Osteoblast (primary cell): ENCODE measurements around the gene WHRN. TPM values are rescaled to one million over a fixed set of nuclear protein-coding genes. Genes with fewer than 3 reads are reported as not detected.
A peak's percentile ranks its signal among the peaks of the same experiment; 100 is the strongest.

Experiments
- DNase-seq: peaks from one replicate; pipeline ENCODE4 v3.0.0; 2011; ENCODE audit warnings: low spot score, mixed read lengths; ENCODE audit not compliant: insufficient read length; ENCODE audit errors: missing footprints
- H2AFZ ChIP-seq: 2 replicates; pipeline ENCODE4 v1.6.0; 2011; ENCODE audit warnings: mild to moderate bottlenecking, low read length
- H3K27ac ChIP-seq: 2 replicates; pipeline ENCODE4 v1.5.1; 2011; ENCODE audit warnings: mild to moderate bottlenecking, low read depth, low read length, moderate library complexity
- H3K27me3 ChIP-seq: 2 replicates; pipeline ENCODE4 v1.6.0; 2012; ENCODE audit warnings: mild to moderate bottlenecking, control low read depth, inconsistent platforms, low read length, moderate library complexity; ENCODE audit not compliant: insufficient read depth
- H3K36me3 ChIP-seq: 2 replicates; pipeline ENCODE4 v1.5.1; 2011; ENCODE audit warnings: mild to moderate bottlenecking, low read length, control low read depth, moderate library complexity; ENCODE audit not compliant: insufficient read depth
- H3K4me1 ChIP-seq: 2 replicates; pipeline ENCODE4 v1.5.1; 2011; ENCODE audit warnings: mild to moderate bottlenecking, low read length, control low read depth, moderate library complexity; ENCODE audit not compliant: insufficient read depth
- H3K4me2 ChIP-seq: 2 replicates; pipeline ENCODE4 v1.6.0; 2011; ENCODE audit warnings: mild to moderate bottlenecking, low read length; ENCODE audit not compliant: insufficient read depth
- H3K4me3 ChIP-seq: fragments of 200-600 bp; sonication (generic); 3 replicates; pipeline ENCODE4 v1.5.1; 2012; ENCODE audit warnings: mild to moderate bottlenecking, low read length, inconsistent platforms; ENCODE audit not compliant: insufficient read depth
- H3K79me2 ChIP-seq: 2 replicates; pipeline ENCODE4 v1.6.0; 2012; ENCODE audit warnings: mild to moderate bottlenecking, low read length, control low read depth, inconsistent platforms; ENCODE audit not compliant: insufficient read depth
- H3K9me3 ChIP-seq: 2 replicates; pipeline ENCODE4 v1.5.1; 2011; ENCODE audit warnings: low read depth, low read length, control low read depth
- H4K20me1 ChIP-seq: 2 replicates; pipeline ENCODE4 v1.6.0; 2012; ENCODE audit warnings: mild to moderate bottlenecking, low read length, control low read depth; ENCODE audit not compliant: insufficient read depth
- CTCF ChIP-seq: IDR thresholded peaks from 2 replicates; pipeline ENCODE4 v1.5.1; 2011; ENCODE audit warnings: mild to moderate bottlenecking, low read depth, low read length, moderate library complexity; ENCODE audit errors: extremely low read depth
- total RNA-seq: library from RNA; depleted of rRNA; stranded (reverse); fragments of >200 nt; gene quantifications from 2 replicates; pipeline ENCODE4 v1.2.3, GENCODE V29; 2012

WHRN gene
- total RNA-seq, 1 donor: 2.2 TPM

- H3K9me3 ChIP-seq: no peaks in the 10 kb centered on the region
- peaks cover 6% of the 10 kb centered on the region for H3K27me3 ChIP-seq
- no peak overlapping the region for H3K4me2 ChIP-seq
- peak; percentile 73 for DNase-seq
- no peaks in the 10 kb centered on the region for H3K36me3 ChIP-seq
- H2AFZ ChIP-seq: no peak overlapping the region
- no peaks in the 10 kb centered on the region for H3K79me2 ChIP-seq
- no peaks in the 10 kb centered on the region for H3K4me1 ChIP-seq
- H3K27ac ChIP-seq: no peak overlapping the region
- no peak for TF ChIP-seq CTCF
- no peaks in the 10 kb centered on the region for H4K20me1 ChIP-seq
- no peak overlapping the region for H3K4me3 ChIP-seq
These were observed 97.4 kb downstream of the WHRN start for GRCh38 chr9:114407889-114408288.

GRCh38 chr9:114406441-114406840 lies 98.8 kb downstream of the WHRN start:
- no peaks in the 10 kb centered on the region for H3K4me1 ChIP-seq
- no peak overlapping the region for H2AFZ ChIP-seq
- no peak overlapping the region for H3K4me3 ChIP-seq
- no peaks in the 10 kb centered on the region for H3K36me3 ChIP-seq
- peaks cover 6% of the 10 kb centered on the region for H3K27me3 ChIP-seq
- no peaks in the 10 kb centered on the region for H3K9me3 ChIP-seq
- H4K20me1 ChIP-seq: no peaks in the 10 kb centered on the region
- no peak overlapping the region for H3K27ac ChIP-seq
- no peak overlapping the region for H3K4me2 ChIP-seq
- H3K79me2 ChIP-seq: no peaks in the 10 kb centered on the region
- DNase-seq: peak; percentile 58
- TF ChIP-seq CTCF: no peak

GRCh38 chr9:114405294-114406034 lies 99.8 kb downstream of the WHRN start:
- H3K27ac ChIP-seq: no peak overlapping the region
- H3K9me3 ChIP-seq: no peaks in the 10 kb centered on the region
- H3K79me2 ChIP-seq: no peaks in the 10 kb centered on the region
- H3K4me2 ChIP-seq: no peak overlapping the region
- no peak overlapping the region for H2AFZ ChIP-seq
- no peak overlapping the region for H3K4me3 ChIP-seq
- peaks cover 6% of the 10 kb centered on the region for H3K27me3 ChIP-seq
- DNase-seq: peak; percentile 98
- H4K20me1 ChIP-seq: no peaks in the 10 kb centered on the region
- TF ChIP-seq CTCF: peak; percentile 86
- no peaks in the 10 kb centered on the region for H3K4me1 ChIP-seq
- H3K36me3 ChIP-seq: no peaks in the 10 kb centered on the region

- H3K27me3 ChIP-seq: peaks cover under 1% of the 10 kb centered on the region
- H3K9me3 ChIP-seq: no peaks in the 10 kb centered on the region
- H3K4me3 ChIP-seq: no peak overlapping the region
- no peak overlapping the region for H2AFZ ChIP-seq
- H3K4me2 ChIP-seq: no peak overlapping the region
- no peaks in the 10 kb centered on the region for H3K4me1 ChIP-seq
- no peaks in the 10 kb centered on the region for H4K20me1 ChIP-seq
- no peaks in the 10 kb centered on the region for H3K36me3 ChIP-seq
- no peak overlapping the region for H3K27ac ChIP-seq
- H3K79me2 ChIP-seq: no peaks in the 10 kb centered on the region
- TF ChIP-seq CTCF: no peak
- DNase-seq: no peak
These were observed 100.7 kb downstream of the WHRN start for GRCh38 chr9:114404531-114404930.
